KMS-11 (cell line): ENCODE measurements around the gene CDR2L.
"Not testable (repeated sequence)": the region's sequence is repeated elsewhere in the genome, so short reads cannot be mapped to it uniquely, and the experiment has no call there.

Source experiments
- H2AFZ ChIP-seq: fragments of 200-600 bp; sonication (generic); 2 replicates; pipeline ENCODE4 v1.6.1; 2016; ENCODE audit warnings: antibody characterized with exemption, mixed run types, low read depth
- H3K27ac ChIP-seq: fragments of 200-600 bp; sonication (generic); 2 replicates; pipeline ENCODE4 v1.6.1; 2016; ENCODE audit warnings: mild to moderate bottlenecking, mixed run types
- H3K27me3 ChIP-seq: fragments of 200-600 bp; sonication (generic); 2 replicates; pipeline ENCODE4 v1.6.1; 2017; ENCODE audit warnings: mild to moderate bottlenecking, low read depth, mixed run types, moderate library complexity; ENCODE audit not compliant: insufficient read depth
- H3K36me3 ChIP-seq: fragments of 200-600 bp; sonication (generic); 2 replicates; pipeline ENCODE4 v1.6.1; 2017; ENCODE audit warnings: mild to moderate bottlenecking, mixed run types; ENCODE audit not compliant: insufficient read depth
- H3K4me1 ChIP-seq: fragments of 200-600 bp; sonication (generic); 2 replicates; pipeline ENCODE4 v1.6.1; 2016; ENCODE audit warnings: mild to moderate bottlenecking, low read depth, mixed run types; ENCODE audit not compliant: poor library complexity, severe bottlenecking
- H3K4me2 ChIP-seq: fragments of 200-600 bp; sonication (generic); 2 replicates; pipeline ENCODE4 v1.7.0; 2016; ENCODE audit warnings: mild to moderate bottlenecking, mixed run types
- H3K4me3 ChIP-seq: fragments of 200-600 bp; sonication (generic); IDR thresholded peaks from 2 replicates; pipeline ENCODE4 v1.6.1; 2017; ENCODE audit warnings: low read depth, low read length, mixed read lengths; ENCODE audit not compliant: insufficient read depth
- H3K79me2 ChIP-seq: fragments of 200-600 bp; sonication (generic); 2 replicates; pipeline ENCODE4 v1.6.1; 2016; ENCODE audit warnings: low read depth, mixed run types; ENCODE audit not compliant: insufficient read depth
- H3K9ac ChIP-seq: fragments of 200-600 bp; sonication (generic); 2 replicates; pipeline ENCODE4 v1.6.1; 2016; ENCODE audit warnings: mild to moderate bottlenecking, mixed run types
- H4K20me1 ChIP-seq: fragments of 200-600 bp; sonication (generic); 2 replicates; pipeline ENCODE4 v1.6.1; 2016; ENCODE audit warnings: mild to moderate bottlenecking, mixed run types; ENCODE audit not compliant: insufficient read depth
- CTCF ChIP-seq: fragments of 200-600 bp; sonication (generic); conservative IDR thresholded peaks from 2 replicates; pipeline ENCODE4 v1.6.1; 2017; ENCODE audit warnings: low read depth, mild to moderate bottlenecking, antibody characterized with exemption, low read length, moderate library complexity, mixed read lengths

The CDR2L gene

GRCh38 chr17:75036643-75037268, 49.3 kb downstream of the CDR2L start:
- Histone ChIP-seq H3K27ac (no peak overlapping the region), H3K9ac (no peak overlapping the region), H2AFZ (no peak overlapping the region)

GRCh38 chr17:75039238-75039637, 51.8 kb downstream of the CDR2L start:
- H3K79me2 ChIP-seq = no peaks in the 10 kb centered on the region
- no peak overlapping the region for H3K4me2 ChIP-seq
- no peaks in the 10 kb centered on the region for H4K20me1 ChIP-seq
- TF ChIP-seq CTCF = no peak
- no peak overlapping the region for H3K4me3 ChIP-seq
- no peaks in the 10 kb centered on the region for H3K36me3 ChIP-seq
- H3K9ac ChIP-seq = no peak overlapping the region
- no peak overlapping the region for H2AFZ ChIP-seq
- no peak overlapping the region for H3K27ac ChIP-seq
- H3K27me3 ChIP-seq = no peaks in the 10 kb centered on the region
- peaks cover 20% of the 10 kb centered on the region for H3K4me1 ChIP-seq

More at GRCh38 chr17:75036643-75037268, 49.3 kb downstream of the CDR2L start:
- Histone ChIP-seq H3K4me2 (no peak overlapping the region), H3K4me3 (no peak overlapping the region), H3K36me3 (no peaks in the 10 kb centered on the region), H4K20me1 (no peaks in the 10 kb centered on the region), H3K4me1 (peaks cover 31% of the 10 kb centered on the region), H3K27me3 (no peaks in the 10 kb centered on the region), H3K79me2 (no peaks in the 10 kb centered on the region)
- TF ChIP-seq CTCF = no peak

DNA sequence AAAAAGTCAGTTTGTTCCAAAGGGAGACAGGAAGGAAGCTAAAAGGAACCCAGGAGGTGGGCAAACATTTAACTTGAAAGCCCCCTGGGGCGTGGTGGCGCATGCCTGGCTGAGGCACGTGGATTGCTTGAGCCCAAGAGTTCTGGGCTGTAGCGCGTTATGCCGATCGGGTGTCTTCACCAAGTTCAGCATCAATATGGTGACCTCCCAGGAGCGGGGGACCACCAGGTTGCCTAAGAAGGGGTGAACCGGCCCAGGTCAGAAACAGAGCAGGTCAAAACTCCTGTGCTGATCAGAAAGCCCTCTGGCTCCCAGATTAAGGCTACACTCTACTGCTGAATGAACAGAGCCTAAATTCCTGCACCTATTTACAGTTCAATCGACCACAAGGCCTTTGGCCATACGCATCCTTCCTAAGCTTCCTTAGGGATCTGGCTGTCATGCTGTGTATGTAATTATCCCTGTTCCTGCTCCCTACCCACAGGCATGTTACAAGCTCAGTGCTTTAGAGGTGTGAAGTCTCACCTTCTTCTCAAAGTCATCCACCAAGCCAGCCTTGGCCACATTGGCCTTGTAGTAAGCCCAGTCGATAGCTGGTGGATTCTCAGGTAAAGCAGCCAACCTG, 54.3 kb downstream of the CDR2L start:
- H2AFZ ChIP-seq = no peak overlapping the region
- no peaks in the 10 kb centered on the region for H3K27me3 ChIP-seq
- H3K27ac ChIP-seq = no peak overlapping the region
- H3K9ac ChIP-seq = no peak overlapping the region
- no peak overlapping the region for H3K4me2 ChIP-seq
- no peaks in the 10 kb centered on the region for H3K36me3 ChIP-seq
- no peak overlapping the region for H3K4me3 ChIP-seq
- H4K20me1 ChIP-seq = no peaks in the 10 kb centered on the region
- no peak for TF ChIP-seq CTCF
- H3K79me2 ChIP-seq = peaks cover 20% of the 10 kb centered on the region; the same call in 1 of the 2 replicates
- peaks cover 23% of the 10 kb centered on the region for H3K4me1 ChIP-seq

- H3K9ac ChIP-seq, H4K20me1 ChIP-seq, H3K4me2 ChIP-seq, H2AFZ ChIP-seq, H3K36me3 ChIP-seq, H3K4me3 ChIP-seq, H3K27ac ChIP-seq, H3K27me3 ChIP-seq: not testable (repeated sequence)
- Histone ChIP-seq H3K79me2 (peaks cover 30% of the 10 kb centered on the region; the same call in 1 of the 2 replicates), H3K4me1 (peaks cover 31% of the 10 kb centered on the region)
These were observed 56.4 kb downstream of the CDR2L start for GRCh38 chr17:75043789-75044188.

GRCh38 chr17:75044716-75045115, 57.3 kb downstream of the CDR2L start:
- Histone ChIP-seq H3K27ac (no peak overlapping the region), H2AFZ (no peak overlapping the region), H4K20me1 (no peaks in the 10 kb centered on the region), H3K4me1 (peaks cover 30% of the 10 kb centered on the region), H3K9ac (no peak overlapping the region), H3K4me3 (no peak overlapping the region), H3K27me3 (no peaks in the 10 kb centered on the region), H3K36me3 (no peaks in the 10 kb centered on the region), H3K4me2 (no peak overlapping the region), H3K79me2 (peaks cover 32% of the 10 kb centered on the region; the same call in 1 of the 2 replicates)
- no peak for TF ChIP-seq CTCF

- H3K27me3 ChIP-seq, H4K20me1 ChIP-seq, H3K4me3 ChIP-seq, H3K36me3 ChIP-seq: not testable (repeated sequence)
- Histone ChIP-seq H2AFZ (peak overlapping the region; percentile 85), H3K9ac (peak overlapping the region; percentile 61), H3K4me2 (peak overlapping the region; percentile 67), H3K79me2 (peaks cover 32% of the 10 kb centered on the region; the same call in 1 of the 2 replicates), H3K27ac (peak overlapping the region; percentile 42; the same call in 1 of the 2 replicates), H3K4me1 (peaks cover 30% of the 10 kb centered on the region)
These were observed 58.5 kb downstream of the CDR2L start for GRCh38 chr17:75045946-75046406.
